ENCODE results near the gene SMARCD2. TPM values are rescaled to one million over a fixed set of nuclear protein-coding genes. Genes with fewer than 3 reads are reported as not detected.

The SMARCD2 gene
- total RNA-seq, 1 experiment from 2014 or later, result 103 TPM

- Histone ChIP-seq H3K9ac (ENCODE audit: low read length) (no peak overlapping the region), H4K20me1 (ENCODE audit: insufficient read depth, low read depth, low read length) (peaks cover 15% of the 10 kb centered on the region), H3K9me2 (replicated peaks; ENCODE audit: insufficient read depth, low read length) (no peaks in the 10 kb centered on the region), H2AFZ (ENCODE audit: low read length) (no peak overlapping the region), H3K4me2 (ENCODE audit: low read depth, low read length, poor library complexity, severe bottlenecking) (no peak overlapping the region), H3K9me3 (ENCODE audit: low read length) (no peaks in the 10 kb centered on the region), H3K79me2 (ENCODE audit: low read length) (peaks cover 40% of the 10 kb centered on the region), H3K27ac (ENCODE audit: low read length) (no peak overlapping the region), H3K36me3 (ENCODE audit: insufficient read depth, low read length) (peaks cover 78% of the 10 kb centered on the region; the same call in 1 of the 2 replicates), H3K4me1 (ENCODE audit: low read length) (no peaks in the 10 kb centered on the region), H3K4me3 (ENCODE audit: low read length) (no peak overlapping the region), H3K27me3 (ENCODE audit: low read length) (no peaks in the 10 kb centered on the region)
- no peak for DNase-seq
These were observed 23.4 kb downstream of the SMARCD2 start for GRCh38 chr17:63819131-63819530.

GRCh38 chr17:63817736-63818385 is 24.6 kb downstream of the SMARCD2 start:
- no peak overlapping the region for H3K9ac ChIP-seq (ENCODE audit: low read length)
- H2AFZ ChIP-seq (ENCODE audit: low read length), result no peak overlapping the region
- peaks cover 40% of the 10 kb centered on the region for H3K79me2 ChIP-seq (ENCODE audit: low read length)
- H3K27me3 ChIP-seq (ENCODE audit: low read length), result no peaks in the 10 kb centered on the region
- peaks cover 14% of the 10 kb centered on the region for H4K20me1 ChIP-seq (ENCODE audit: insufficient read depth, low read depth, low read length)
- H3K4me1 ChIP-seq (ENCODE audit: low read length), result no peaks in the 10 kb centered on the region
- DNase-seq, result no peak
- no peak overlapping the region for H3K4me3 ChIP-seq (ENCODE audit: low read length)
- H3K36me3 ChIP-seq (ENCODE audit: insufficient read depth, low read length), result peaks cover 83% of the 10 kb centered on the region; the same call in 1 of the 2 replicates
- H3K9me3 ChIP-seq (ENCODE audit: low read length), result no peaks in the 10 kb centered on the region
- no peak overlapping the region for H3K27ac ChIP-seq (ENCODE audit: low read length)
- no peaks in the 10 kb centered on the region for H3K9me2 ChIP-seq (replicated peaks; ENCODE audit: insufficient read depth, low read length)
- no peak overlapping the region for H3K4me2 ChIP-seq (ENCODE audit: low read depth, low read length, poor library complexity, severe bottlenecking)

- Histone ChIP-seq H4K20me1 (ENCODE audit: insufficient read depth, low read depth, low read length) (peaks cover 2% of the 10 kb centered on the region; the same call in 1 of the 2 replicates), H3K27me3 (ENCODE audit: low read length) (no peaks in the 10 kb centered on the region), H3K4me3 (ENCODE audit: low read length) (no peak overlapping the region), H3K36me3 (ENCODE audit: insufficient read depth, low read length) (peaks cover 80% of the 10 kb centered on the region; the same call in 1 of the 2 replicates), H3K27ac (ENCODE audit: low read length) (no peak overlapping the region), H3K4me2 (ENCODE audit: low read depth, low read length, poor library complexity, severe bottlenecking) (no peak overlapping the region), H3K9me2 (replicated peaks; ENCODE audit: insufficient read depth, low read length) (no peaks in the 10 kb centered on the region), H3K79me2 (ENCODE audit: low read length) (peaks cover 34% of the 10 kb centered on the region), H3K9me3 (ENCODE audit: low read length) (no peaks in the 10 kb centered on the region), H3K9ac (ENCODE audit: low read length) (no peak overlapping the region), H2AFZ (ENCODE audit: low read length) (no peak overlapping the region), H3K4me1 (ENCODE audit: low read length) (no peaks in the 10 kb centered on the region)
- no peak for DNase-seq
These were observed 25.8 kb downstream of the SMARCD2 start for GRCh38 chr17:63816669-63817068.

GRCh38 chr17:63816123-63816522 is 26.4 kb downstream of the SMARCD2 start:
- DNase-seq, result no peak
- Histone ChIP-seq H3K27ac (ENCODE audit: low read length) (no peak overlapping the region), H3K27me3 (ENCODE audit: low read length) (no peaks in the 10 kb centered on the region)

GRCh38 chr17:63809970-63810369 is 32.5 kb downstream of the SMARCD2 start:
- no peak overlapping the region for H3K4me2 ChIP-seq (ENCODE audit: low read depth, low read length, poor library complexity, severe bottlenecking)
- no peak overlapping the region for H3K4me3 ChIP-seq (ENCODE audit: low read length)
- H3K27ac ChIP-seq (ENCODE audit: low read length), result no peak overlapping the region
- DNase-seq, result no peak
- H3K9me3 ChIP-seq (ENCODE audit: low read length), result no peaks in the 10 kb centered on the region
- H3K36me3 ChIP-seq (ENCODE audit: insufficient read depth, low read length), result peaks cover 82% of the 10 kb centered on the region
- H2AFZ ChIP-seq (ENCODE audit: low read length), result no peak overlapping the region
- H3K79me2 ChIP-seq (ENCODE audit: low read length), result peaks cover 7% of the 10 kb centered on the region
- H3K27me3 ChIP-seq (ENCODE audit: low read length), result no peaks in the 10 kb centered on the region
- H3K9me2 ChIP-seq (replicated peaks; ENCODE audit: insufficient read depth, low read length), result no peaks in the 10 kb centered on the region
- H4K20me1 ChIP-seq (ENCODE audit: insufficient read depth, low read depth, low read length), result peaks cover 4% of the 10 kb centered on the region; the same call in 1 of the 2 replicates
- H3K4me1 ChIP-seq (ENCODE audit: low read length), result no peaks in the 10 kb centered on the region
- H3K9ac ChIP-seq (ENCODE audit: low read length), result no peak overlapping the region

More at GRCh38 chr17:63816123-63816522, 26.4 kb downstream of the SMARCD2 start:
- H3K4me1 ChIP-seq (ENCODE audit: low read length), result no peaks in the 10 kb centered on the region
- H3K9me2 ChIP-seq (replicated peaks; ENCODE audit: insufficient read depth, low read length), result no peaks in the 10 kb centered on the region
- no peak overlapping the region for H3K4me3 ChIP-seq (ENCODE audit: low read length)
- H3K4me2 ChIP-seq (ENCODE audit: low read depth, low read length, poor library complexity, severe bottlenecking), result no peak overlapping the region
- no peaks in the 10 kb centered on the region for H3K9me3 ChIP-seq (ENCODE audit: low read length)
- peaks cover 34% of the 10 kb centered on the region for H3K79me2 ChIP-seq (ENCODE audit: low read length)
- H4K20me1 ChIP-seq (ENCODE audit: insufficient read depth, low read depth, low read length), result no peaks in the 10 kb centered on the region
- no peak overlapping the region for H3K9ac ChIP-seq (ENCODE audit: low read length)
- peaks cover 82% of the 10 kb centered on the region; the same call in 1 of the 2 replicates for H3K36me3 ChIP-seq (ENCODE audit: insufficient read depth, low read length)
- H2AFZ ChIP-seq (ENCODE audit: low read length), result no peak overlapping the region

- peaks cover 76% of the 10 kb centered on the region for H3K36me3 ChIP-seq (ENCODE audit: insufficient read depth, low read length)
- H4K20me1 ChIP-seq (ENCODE audit: insufficient read depth, low read depth, low read length), result peaks cover 4% of the 10 kb centered on the region; the same call in 1 of the 2 replicates
- H3K4me2 ChIP-seq (ENCODE audit: low read depth, low read length, poor library complexity, severe bottlenecking), result no peak overlapping the region
- H3K9me3 ChIP-seq (ENCODE audit: low read length), result no peaks in the 10 kb centered on the region
- H3K9me2 ChIP-seq (replicated peaks; ENCODE audit: insufficient read depth, low read length), result no peaks in the 10 kb centered on the region
- DNase-seq, result no peak
- H3K27me3 ChIP-seq (ENCODE audit: low read length), result no peaks in the 10 kb centered on the region
- no peaks in the 10 kb centered on the region for H3K4me1 ChIP-seq (ENCODE audit: low read length)
- H2AFZ ChIP-seq (ENCODE audit: low read length), result no peak overlapping the region
- peaks cover 21% of the 10 kb centered on the region for H3K79me2 ChIP-seq (ENCODE audit: low read length)
- no peak overlapping the region for H3K9ac ChIP-seq (ENCODE audit: low read length)
- no peak overlapping the region for H3K27ac ChIP-seq (ENCODE audit: low read length)
- H3K4me3 ChIP-seq (ENCODE audit: low read length), result no peak overlapping the region
These were observed 36.9 kb downstream of the SMARCD2 start for GRCh38 chr17:63805591-63805990.

GRCh38 chr17:63804328-63804727 is 38.2 kb downstream of the SMARCD2 start:
- Histone ChIP-seq H4K20me1 (ENCODE audit: insufficient read depth, low read depth, low read length) (peaks cover 4% of the 10 kb centered on the region; the same call in 1 of the 2 replicates), H3K36me3 (ENCODE audit: insufficient read depth, low read length) (peaks cover 78% of the 10 kb centered on the region), H3K9me2 (replicated peaks; ENCODE audit: insufficient read depth, low read length) (no peaks in the 10 kb centered on the region), H3K9me3 (ENCODE audit: low read length) (no peaks in the 10 kb centered on the region), H3K4me3 (ENCODE audit: low read length) (no peak overlapping the region), H2AFZ (ENCODE audit: low read length) (no peak overlapping the region), H3K27me3 (ENCODE audit: low read length) (no peaks in the 10 kb centered on the region), H3K4me2 (ENCODE audit: low read depth, low read length, poor library complexity, severe bottlenecking) (no peak overlapping the region), H3K9ac (ENCODE audit: low read length) (no peak overlapping the region), H3K27ac (ENCODE audit: low read length) (no peak overlapping the region), H3K4me1 (ENCODE audit: low read length) (no peaks in the 10 kb centered on the region), H3K79me2 (ENCODE audit: low read length) (peaks cover 32% of the 10 kb centered on the region)
- DNase-seq, result no peak

- Histone ChIP-seq H3K27me3 (ENCODE audit: low read length) (no peaks in the 10 kb centered on the region), H3K9me3 (ENCODE audit: low read length) (no peaks in the 10 kb centered on the region), H3K79me2 (ENCODE audit: low read length) (peaks cover 59% of the 10 kb centered on the region), H3K36me3 (ENCODE audit: insufficient read depth, low read length) (peaks cover 81% of the 10 kb centered on the region), H3K4me2 (ENCODE audit: low read depth, low read length, poor library complexity, severe bottlenecking) (no peak overlapping the region), H4K20me1 (ENCODE audit: insufficient read depth, low read depth, low read length) (0 out of 2 replicates have a peak, but pooled peaks cover 3% of the 10 kb centered on the region), H2AFZ (ENCODE audit: low read length) (no peak overlapping the region), H3K4me1 (ENCODE audit: low read length) (no peaks in the 10 kb centered on the region), H3K4me3 (ENCODE audit: low read length) (no peak overlapping the region), H3K9ac (ENCODE audit: low read length) (no peak overlapping the region), H3K9me2 (replicated peaks; ENCODE audit: insufficient read depth, low read length) (no peaks in the 10 kb centered on the region), H3K27ac (ENCODE audit: low read length) (no peak overlapping the region)
- no peak for DNase-seq
These were observed 41.7 kb downstream of the SMARCD2 start for GRCh38 chr17:63800783-63801182.

Data from Karpas-422 (cell line).